GM21367 (cell line): ENCODE data around the gene ABHD14A.
"Not testable (repeated sequence)": the region's sequence is repeated elsewhere in the genome, so short reads cannot be mapped to it uniquely, and the experiment has no call there.

Experiments
- ATAC-seq: cut with Tn5 transposase; IDR thresholded peaks from one replicate; pipeline ENCODE4 v1.9.1; 2021; ENCODE audit not compliant: unreplicated experiment

ABHD14A gene

GRCh38 chr3:51993657-51994056 lies 18.8 kb downstream of the ABHD14A start:
- not testable (repeated sequence) for ATAC-seq

- ATAC-seq = no peak
These were observed 19.7 kb downstream of the ABHD14A start for GRCh38 chr3:51994530-51994929.

GRCh38 chr3:51995346-51996163 lies 20.7 kb downstream of the ABHD14A start, which contains the start of gene RPL29:
TSS of gene RPL29 (minus strand) at chr3:51995895. CDS start at chr3:51995461, 434 bp downstream.
- peak; percentile 80 for ATAC-seq

- no peak for ATAC-seq
These were observed 22.3 kb downstream of the ABHD14A start for GRCh38 chr3:51997172-51997571.

- no peak for ATAC-seq
These were observed 23.2 kb downstream of the ABHD14A start for GRCh38 chr3:51997935-51998596.

GRCh38 chr3:51998774-51999173 lies 23.9 kb downstream of the ABHD14A start:
- ATAC-seq = no peak

GRCh38 chr3:51999846-52000245 lies 25.0 kb downstream of the ABHD14A start:
- no peak for ATAC-seq

- ATAC-seq = no peak
These were observed 26.6 kb downstream of the ABHD14A start for GRCh38 chr3:52001443-52001974.

- no peak for ATAC-seq
These were observed 27.9 kb downstream of the ABHD14A start for GRCh38 chr3:52002748-52003147.

- ATAC-seq = no peak
These were observed 29.4 kb downstream of the ABHD14A start for GRCh38 chr3:52004163-52004787.

GRCh38 chr3:52004906-52005395 lies 30.1 kb downstream of the ABHD14A start:
- ATAC-seq = no peak

- no peak for ATAC-seq
These were observed 30.7 kb downstream of the ABHD14A start for GRCh38 chr3:52005571-52005986.

- ATAC-seq = no peak
These were observed 31.4 kb downstream of the ABHD14A start for GRCh38 chr3:52006017-52006819.

- ATAC-seq = no peak
These were observed 31.9 kb downstream of the ABHD14A start for GRCh38 chr3:52006820-52007133.

- ATAC-seq = no peak
These were observed 32.4 kb downstream of the ABHD14A start for GRCh38 chr3:52007291-52007690.

GRCh38 chr3:52010431-52010830 lies 35.6 kb downstream of the ABHD14A start:
- no peak for ATAC-seq

- no peak for ATAC-seq
These were observed 37.8 kb downstream of the ABHD14A start for GRCh38 chr3:52012699-52013098.

GRCh38 chr3:52013802-52014598 lies 39.1 kb downstream of the ABHD14A start:
- no peak for ATAC-seq

- ATAC-seq = no peak
These were observed 39.7 kb downstream of the ABHD14A start for GRCh38 chr3:52014613-52015012.
